SK-MEL-5 (cell line): Measurements from ENCODE around the gene LCN6. TPM values are rescaled to one million over a fixed set of nuclear protein-coding genes. Genes with fewer than 3 reads are reported as not detected.
"Not testable (repeated sequence)": the region's sequence is repeated elsewhere in the genome, so short reads cannot be mapped to it uniquely, and the experiment has no call there.

Experiments
- DNase-seq: peaks from one replicate; pipeline ENCODE4 v3.0.0-alpha.2; 2016; ENCODE audit warnings: low read depth, low spot score
- in situ Hi-C: cut with HindIII; loops from 2 replicates; pipeline ENCODE4 v1.10.0; 2016; ENCODE audit warnings: low sequenced_read_pairs, high pct_unique_total_duplicates, low pct_unique_long_range_greater_than_20kb
- polyA plus RNA-seq, 2 experiments: library from polyadenylated mRNA; depleted of rRNA; stranded (reverse); fragments of >200 nt; gene quantifications; 2 replicates each; pipeline ENCODE4 v1.2.3, GENCODE V29; 2015
- total RNA-seq: library from RNA; depleted of rRNA; stranded (reverse); fragments of >200 nt; shearing (Covaris generic); gene quantifications from 2 replicates; pipeline ENCODE4 v1.2.3, GENCODE V29; 2014; rRNA removed

The LCN6 gene
- total RNA-seq: not detected in 2 replicates
- not detected in 2 replicates for polyA plus RNA-seq (2015; cell fraction: cytosol; rRNA removed)
- not detected in 2 replicates for polyA plus RNA-seq (2015; cell fraction: nucleus; rRNA removed)

- in situ Hi-C loops: no loop called here
These were observed at the start of gene LCN6 for GRCh38 chr9:136748201-136748600. Gene LCN6 (minus strand): TSS chr9:136748525. CDS start chr9:136748483, 42 bp downstream.

GRCh38 chr9:136796775-136797347 is 48.5 kb upstream of the LCN6 start:
- DNase-seq, in situ Hi-C loops: not testable (repeated sequence)

More at GRCh38 chr9:136748201-136748600, at the start of gene LCN6:
- DNase-seq: no peak

GRCh38 chr9:136796238-136796774 is 48.0 kb upstream of the LCN6 start, which contains the start of gene CCDC183:
Gene CCDC183 (plus strand): TSS chr9:136796338. CDS start chr9:136796398, 60 bp downstream.
- no peak for DNase-seq
- in situ Hi-C loops: no loop called here

- no peak for DNase-seq
- in situ Hi-C loops: no loop called here
These were observed 46.6 kb upstream of the LCN6 start for GRCh38 chr9:136795000-136795348.

- no peak for DNase-seq
- in situ Hi-C loops: no loop called here
These were observed 46.1 kb upstream of the LCN6 start for GRCh38 chr9:136794281-136794999.

- DNase-seq: peak; percentile 54
- in situ Hi-C loops: no loop called here
These were observed 45.0 kb upstream of the LCN6 start for GRCh38 chr9:136793086-136793946.

- in situ Hi-C loops: no loop called here
- no peak for DNase-seq
These were observed 44.2 kb upstream of the LCN6 start for GRCh38 chr9:136792321-136793085.

- in situ Hi-C loops: no loop called here
- DNase-seq: peak; percentile 56
These were observed 43.4 kb upstream of the LCN6 start for GRCh38 chr9:136791516-136792276.

GRCh38 chr9:136790640-136791515 is 42.6 kb upstream of the LCN6 start, which contains the start of gene TMEM141:
Gene TMEM141 (plus strand): TSS chr9:136791344. CDS start chr9:136791371, 27 bp downstream.
- in situ Hi-C loops: no loop called here
- DNase-seq: peak; percentile 99

- no peak for DNase-seq
- in situ Hi-C loops: no loop called here
These were observed 41.2 kb upstream of the LCN6 start for GRCh38 chr9:136789523-136789937.

- DNase-seq, in situ Hi-C loops: not testable (repeated sequence)
These were observed 40.6 kb upstream of the LCN6 start for GRCh38 chr9:136788644-136789522.

- DNase-seq: peak; percentile 74
- in situ Hi-C loops: no loop called here
These were observed 39.5 kb upstream of the LCN6 start for GRCh38 chr9:136787690-136788400.

GRCh38 chr9:136786983-136787382 is 38.7 kb upstream of the LCN6 start:
- in situ Hi-C loops, DNase-seq: not testable (repeated sequence)

- in situ Hi-C loops: no loop called here
- DNase-seq: no peak
These were observed 38.1 kb upstream of the LCN6 start for GRCh38 chr9:136786451-136786850.
